Measurements from ENCODE around the gene PLEKHG1.
A peak's percentile ranks its signal among the peaks of the same experiment; 100 is the strongest.

PLEKHG1 gene

DNA sequence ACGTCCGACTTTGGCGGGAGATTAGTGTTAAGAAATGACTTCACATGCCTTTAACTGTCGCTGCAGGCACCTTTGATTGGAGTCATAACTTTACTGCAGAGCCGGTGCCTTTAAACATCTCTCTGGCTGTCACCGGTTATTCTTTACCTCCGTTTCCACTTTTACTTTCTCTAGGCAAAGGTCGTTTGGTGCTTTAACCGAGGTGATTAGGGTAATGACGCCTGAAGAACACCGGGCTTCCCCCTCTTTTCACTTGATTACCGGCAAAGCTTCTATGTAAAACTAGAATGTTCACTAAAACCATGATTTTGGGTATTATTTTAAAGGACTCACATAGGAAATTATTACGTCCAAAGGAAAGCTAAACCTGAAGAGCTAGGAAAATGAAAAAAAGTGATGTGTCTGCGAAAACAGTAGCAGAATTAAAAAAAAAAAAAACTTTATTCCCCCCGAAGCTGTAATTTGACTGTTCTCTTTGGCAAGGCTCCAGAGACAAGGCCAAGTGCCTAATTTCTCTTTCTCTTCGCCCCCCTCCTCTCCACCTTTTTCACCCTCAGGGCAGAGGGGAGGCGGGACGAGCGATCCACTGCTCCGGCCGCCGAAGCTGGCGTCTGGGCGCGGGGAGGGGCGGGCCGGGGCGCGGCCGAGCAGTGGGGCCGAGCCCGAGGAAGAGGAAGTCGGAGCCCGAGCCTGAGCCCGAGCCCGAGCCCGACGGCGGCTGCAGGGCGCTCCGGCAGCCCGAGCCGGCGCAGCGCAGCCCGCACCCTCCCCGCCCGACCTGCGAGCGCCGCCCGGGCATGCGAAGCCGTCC is at the start of gene PLEKHG1:
PLEKHG1 (plus strand) TSS at position 687 of the 811 bp plus-strand sequence. CDS start 133,797 bp downstream, outside the sequence.
- DNase-seq = peak; percentile 53

GRCh38 chr6:150550244-150550643 is 49.4 kb upstream of the PLEKHG1 start:
- DNase-seq = no peak

GRCh38 chr6:150557043-150557599 is 42.6 kb upstream of the PLEKHG1 start:
- DNase-seq = no peak

DNA sequence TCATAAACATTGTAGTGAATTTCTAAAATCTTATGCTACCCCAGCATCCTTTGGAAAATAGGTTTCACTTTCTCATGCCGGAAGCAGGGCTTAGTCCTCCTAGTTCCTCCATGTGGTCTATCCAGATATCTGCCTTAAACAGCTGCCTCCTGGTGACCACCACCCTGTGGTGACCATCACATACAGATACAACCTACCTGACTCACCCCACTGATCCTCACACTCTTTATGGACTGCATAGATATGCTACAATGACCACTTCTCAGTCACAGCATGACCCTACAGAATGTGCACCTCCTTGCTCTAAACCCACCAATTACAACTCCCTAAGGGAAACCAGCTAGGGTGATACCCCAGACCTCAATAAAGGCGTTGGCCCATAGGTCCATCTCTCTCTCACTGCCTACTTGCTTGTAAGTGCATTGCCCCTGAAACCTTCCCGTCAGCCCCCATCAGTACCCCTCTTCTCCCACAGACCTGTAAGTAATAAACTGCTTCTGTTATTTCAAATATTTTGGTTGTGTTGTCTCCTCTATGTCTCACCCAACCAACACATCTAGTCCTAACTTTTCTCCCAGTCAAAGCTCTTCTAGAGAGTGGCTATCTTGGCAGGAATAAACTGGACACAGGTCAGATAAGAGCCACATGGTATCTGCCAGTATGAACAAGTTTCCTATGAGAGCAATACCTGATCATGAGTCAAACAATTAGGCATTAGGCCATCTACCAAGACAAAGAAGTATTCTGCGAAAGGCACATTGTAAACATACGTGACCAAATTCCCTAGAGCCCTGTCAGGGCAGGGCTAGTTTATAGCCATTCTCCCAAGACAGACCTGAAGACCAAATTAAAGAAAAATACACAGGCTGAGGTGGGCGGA is 39.4 kb upstream of the PLEKHG1 start:
- DNase-seq = no peak

DNA sequence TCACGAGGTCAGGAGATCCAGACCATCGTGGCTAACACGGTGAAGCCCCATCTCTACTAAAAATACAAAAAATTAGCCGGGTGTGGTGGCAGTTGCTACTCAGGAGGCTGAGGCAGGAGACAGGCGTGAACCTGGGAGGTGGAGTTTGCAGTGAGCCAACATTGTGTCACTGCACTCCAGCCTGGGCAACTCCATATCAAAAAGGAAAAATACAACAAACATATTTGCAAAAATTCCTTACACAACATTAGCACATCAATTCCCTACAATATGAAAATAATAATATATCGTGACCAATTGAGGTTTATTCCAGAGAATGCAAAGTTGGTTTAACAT is 38.8 kb upstream of the PLEKHG1 start:
- DNase-seq = no peak

GRCh38 chr6:150565945-150566344 is 33.7 kb upstream of the PLEKHG1 start:
- DNase-seq = no peak

DNA sequence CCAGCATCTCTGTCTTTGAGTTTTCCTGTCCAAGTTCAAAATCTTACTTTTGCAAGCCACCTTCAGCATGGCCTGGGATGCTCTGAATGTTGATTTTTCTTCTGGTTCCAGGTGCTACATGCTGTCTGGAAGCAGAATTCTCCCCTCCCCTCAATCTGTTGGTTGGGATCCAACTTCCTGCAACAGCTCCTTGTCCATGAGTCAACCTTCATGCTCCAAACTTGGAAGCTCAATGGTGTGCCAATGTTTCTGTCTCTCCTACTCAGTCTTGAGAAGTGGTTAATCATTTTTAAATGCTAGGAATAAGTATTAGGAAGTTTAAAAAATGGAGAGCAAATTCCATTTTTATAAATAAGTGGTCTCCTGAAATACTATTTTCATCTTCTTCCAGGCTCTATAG is 33.2 kb upstream of the PLEKHG1 start:
- no peak for DNase-seq

DNA sequence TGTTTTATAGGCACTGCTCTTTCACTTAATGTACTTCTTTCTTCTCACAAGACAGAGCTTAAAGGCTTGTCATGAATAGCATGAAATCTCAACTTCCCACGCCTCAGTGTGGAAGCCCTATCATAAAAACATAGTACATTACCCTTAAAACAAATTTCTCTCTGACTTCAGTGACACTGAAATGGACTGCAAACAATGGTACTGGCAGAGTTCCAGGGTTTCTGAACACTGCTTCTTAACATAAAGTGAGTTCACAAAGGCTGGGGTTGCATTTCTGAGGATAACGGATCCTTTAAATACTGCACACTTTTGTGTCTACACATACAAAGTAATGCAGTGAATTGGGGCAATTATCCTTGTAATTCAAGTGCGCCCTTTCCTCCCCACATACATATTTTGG is 32.3 kb upstream of the PLEKHG1 start:
- DNase-seq = no peak

- DNase-seq = no peak
Measured at GRCh38 chr6:150567823-150568383, 31.8 kb upstream of the PLEKHG1 start.

DNA sequence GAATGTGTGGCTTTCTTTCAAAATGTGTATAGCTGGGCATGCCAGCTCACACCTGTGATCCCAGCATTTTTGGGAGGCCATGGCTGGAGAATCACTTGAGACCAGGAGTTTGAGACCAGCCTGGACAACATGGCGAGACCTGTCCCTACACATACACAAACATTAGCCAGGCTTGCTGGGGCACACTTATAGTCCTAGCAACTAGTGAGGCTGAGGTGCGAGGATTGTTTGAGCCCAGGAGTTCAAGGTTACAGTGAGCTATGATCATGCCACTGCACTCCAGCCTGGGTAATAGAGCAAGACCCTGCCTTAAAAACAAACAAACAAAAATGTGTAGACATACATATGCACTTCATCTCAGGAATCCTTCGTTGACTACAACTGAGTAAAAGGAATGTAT is 31.1 kb upstream of the PLEKHG1 start:
- no peak for DNase-seq

- no peak for DNase-seq
Measured at GRCh38 chr6:150569161-150569560, 30.5 kb upstream of the PLEKHG1 start.

GRCh38 chr6:150573041-150573681 is 26.5 kb upstream of the PLEKHG1 start:
- no peak for DNase-seq

GRCh38 chr6:150575836-150576235 is 23.8 kb upstream of the PLEKHG1 start:
- no peak for DNase-seq

GRCh38 chr6:150576651-150577226 is 22.9 kb upstream of the PLEKHG1 start:
- no peak for DNase-seq

GRCh38 chr6:150579611-150580010 is 20.1 kb upstream of the PLEKHG1 start:
- DNase-seq = no peak

- no peak for DNase-seq
Measured at GRCh38 chr6:150580489-150580888, 19.2 kb upstream of the PLEKHG1 start.

- DNase-seq = no peak
Measured at GRCh38 chr6:150584065-150584464, 15.6 kb upstream of the PLEKHG1 start.

DNA sequence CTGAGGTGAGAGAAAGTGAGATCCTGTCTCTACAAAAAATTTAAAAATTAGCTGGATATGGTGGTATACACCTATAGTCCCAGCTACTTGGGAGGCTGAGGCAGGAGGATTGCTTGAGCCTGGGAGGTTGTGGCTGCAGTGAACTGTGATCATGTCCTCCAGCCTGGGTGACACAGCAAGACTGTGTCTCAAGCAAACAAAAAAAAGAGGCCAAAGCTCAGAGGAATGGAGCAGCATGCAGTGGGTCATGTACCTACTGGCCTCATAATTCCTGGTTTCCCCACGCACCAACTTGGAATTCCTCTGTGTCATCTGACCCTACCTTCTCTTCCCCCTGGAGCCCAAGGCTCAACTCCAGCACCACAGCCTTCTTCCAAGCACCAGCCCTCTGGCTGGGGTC is 15.1 kb upstream of the PLEKHG1 start:
- DNase-seq = no peak

DNA sequence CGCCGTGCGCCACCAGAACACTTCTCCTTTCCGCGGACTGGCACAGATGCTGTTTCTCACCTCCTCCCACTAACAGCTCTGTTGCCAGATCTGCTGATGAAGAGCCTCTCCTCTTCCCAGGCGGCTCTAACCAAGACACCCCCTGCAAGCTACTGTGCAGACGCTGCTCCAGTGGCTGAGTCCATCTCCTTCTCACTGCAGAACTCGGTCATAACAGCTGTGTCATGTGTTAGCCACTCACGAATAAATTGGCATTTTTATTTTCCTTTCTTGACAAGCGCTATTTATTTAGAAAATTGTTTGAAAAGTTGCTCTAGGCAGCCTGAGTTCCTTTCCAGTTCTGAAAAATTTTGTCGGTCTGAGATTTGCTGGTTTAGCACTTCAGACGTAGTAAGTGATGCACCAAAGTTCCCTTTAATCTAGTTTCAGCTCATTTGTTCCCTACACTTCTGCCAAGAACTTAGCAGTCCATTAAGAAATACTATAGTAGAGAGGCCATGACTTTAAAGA is 12.8 kb upstream of the PLEKHG1 start:
- DNase-seq = no peak

DNA sequence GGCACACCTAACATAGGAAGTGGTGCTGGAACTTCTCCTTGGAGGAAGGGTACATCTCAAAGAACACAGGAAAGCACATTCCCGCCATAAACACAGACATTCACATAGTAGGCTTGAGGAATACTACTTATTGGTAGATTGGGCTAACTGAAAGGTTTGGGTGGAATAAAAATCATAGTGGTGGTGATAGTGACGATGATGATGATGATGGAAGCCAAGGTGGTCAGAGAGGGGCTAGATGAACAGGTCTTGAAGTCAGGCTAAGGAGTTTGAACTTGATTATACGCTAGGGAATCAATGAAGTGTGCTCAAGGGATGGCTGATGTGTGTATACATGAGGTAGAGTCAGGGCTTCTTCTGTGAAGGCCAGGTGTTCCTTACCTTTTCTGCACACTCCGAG is 12.0 kb upstream of the PLEKHG1 start:
- no peak for DNase-seq

GRCh38 chr6:150588888-150589499 is 10.7 kb upstream of the PLEKHG1 start:
- no peak for DNase-seq

DNA sequence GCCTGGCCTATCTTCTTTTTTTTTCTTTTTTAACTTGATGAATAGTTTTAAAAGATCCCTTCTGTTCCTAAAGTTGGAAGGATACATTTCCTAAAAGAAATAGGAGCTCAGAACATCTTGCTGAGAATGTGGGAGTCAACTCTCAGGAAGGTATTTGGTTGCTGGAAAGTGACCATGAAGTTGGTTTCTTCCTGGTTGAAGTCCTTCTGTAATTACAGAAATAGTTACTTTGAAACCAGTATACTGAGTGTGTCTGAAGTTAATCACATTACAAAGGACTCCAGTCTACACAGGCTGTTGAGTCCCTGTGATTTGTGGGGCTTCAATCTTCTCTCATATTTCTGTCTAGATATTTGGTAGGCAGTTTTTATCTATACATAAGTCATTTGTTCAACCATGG is 9.8 kb upstream of the PLEKHG1 start:
- no peak for DNase-seq

Measured in stimulated activated CD4-positive, alpha-beta T cell treated with anti-CD3 and anti-CD28 coated beads, Interleukin-4, amount 100 ng/mL, for 1 hour (primary cell).